GM21447 (cell line): Measurements from ENCODE around the gene ALB.

ENCODE experiments used
- ATAC-seq: cut with Tn5 transposase; IDR thresholded peaks from one replicate; pipeline ENCODE4 v1.9.1; 2021; ENCODE audit not compliant: unreplicated experiment

ALB gene

GRCh38 chr4:73408181-73408867, 4.2 kb downstream of the ALB start:
- no peak for ATAC-seq

- no peak for ATAC-seq
Measured at GRCh38 chr4:73409012-73409862, 5.2 kb downstream of the ALB start.

GRCh38 chr4:73409978-73410548, 6.0 kb downstream of the ALB start:
- ATAC-seq = no peak

GRCh38 chr4:73410916-73411730, 7.0 kb downstream of the ALB start:
- no peak for ATAC-seq

DNA sequence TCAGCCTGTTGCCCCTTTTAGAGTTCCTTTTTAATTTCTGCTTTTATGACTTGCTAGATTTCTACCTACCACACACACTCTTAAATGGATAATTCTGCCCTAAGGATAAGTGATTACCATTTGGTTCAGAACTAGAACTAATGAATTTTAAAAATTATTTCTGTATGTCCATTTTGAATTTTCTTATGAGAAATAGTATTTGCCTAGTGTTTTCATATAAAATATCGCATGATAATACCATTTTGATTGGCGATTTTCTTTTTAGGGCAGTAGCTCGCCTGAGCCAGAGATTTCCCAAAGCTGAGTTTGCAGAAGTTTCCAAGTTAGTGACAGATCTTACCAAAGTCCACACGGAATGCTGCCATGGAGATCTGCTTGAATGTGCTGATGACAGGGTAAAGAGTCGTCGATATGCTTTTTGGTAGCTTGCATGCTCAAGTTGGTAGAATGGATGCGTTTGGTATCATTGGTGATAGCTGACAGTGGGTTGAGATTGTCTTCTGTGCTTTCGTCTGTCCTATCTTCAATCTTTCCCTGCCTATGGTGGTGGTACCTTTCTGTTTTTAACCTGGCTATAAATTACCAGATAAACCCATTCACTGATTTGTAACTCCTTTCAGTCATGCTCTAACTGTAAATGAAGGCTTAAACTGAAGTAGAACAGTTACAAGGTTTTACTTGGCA, 7.8 kb downstream of the ALB start:
- no peak for ATAC-seq

- no peak for ATAC-seq
Measured at GRCh38 chr4:73413294-73413755, 9.2 kb downstream of the ALB start.

GRCh38 chr4:73414936-73415271, 10.8 kb downstream of the ALB start:
- ATAC-seq = no peak

GRCh38 chr4:73415807-73416238, 11.7 kb downstream of the ALB start:
- ATAC-seq = no peak

GRCh38 chr4:73416423-73417087, 12.5 kb downstream of the ALB start:
- no peak for ATAC-seq

- no peak for ATAC-seq
Measured at GRCh38 chr4:73417342-73417741, 13.3 kb downstream of the ALB start.

DNA sequence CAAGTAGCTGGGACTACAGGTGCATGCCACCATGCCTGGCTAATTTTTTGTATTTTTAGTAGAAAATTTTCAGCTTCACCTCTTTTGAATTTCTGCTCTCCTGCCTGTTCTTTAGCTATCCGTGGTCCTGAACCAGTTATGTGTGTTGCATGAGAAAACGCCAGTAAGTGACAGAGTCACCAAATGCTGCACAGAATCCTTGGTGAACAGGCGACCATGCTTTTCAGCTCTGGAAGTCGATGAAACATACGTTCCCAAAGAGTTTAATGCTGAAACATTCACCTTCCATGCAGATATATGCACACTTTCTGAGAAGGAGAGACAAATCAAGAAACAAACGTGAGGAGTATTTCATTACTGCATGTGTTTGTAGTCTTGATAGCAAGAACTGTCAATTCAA, 13.9 kb downstream of the ALB start:
- no peak for ATAC-seq

DNA sequence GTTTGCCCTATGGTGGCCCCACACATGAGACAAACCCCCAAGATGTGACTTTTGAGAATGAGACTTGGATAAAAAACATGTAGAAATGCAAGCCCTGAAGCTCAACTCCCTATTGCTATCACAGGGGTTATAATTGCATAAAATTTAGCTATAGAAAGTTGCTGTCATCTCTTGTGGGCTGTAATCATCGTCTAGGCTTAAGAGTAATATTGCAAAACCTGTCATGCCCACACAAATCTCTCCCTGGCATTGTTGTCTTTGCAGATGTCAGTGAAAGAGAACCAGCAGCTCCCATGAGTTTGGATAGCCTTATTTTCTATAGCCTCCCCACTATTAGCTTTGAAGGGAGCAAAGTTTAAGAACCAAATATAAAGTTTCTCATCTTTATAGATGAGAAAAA, 14.6 kb downstream of the ALB start:
- no peak for ATAC-seq

DNA sequence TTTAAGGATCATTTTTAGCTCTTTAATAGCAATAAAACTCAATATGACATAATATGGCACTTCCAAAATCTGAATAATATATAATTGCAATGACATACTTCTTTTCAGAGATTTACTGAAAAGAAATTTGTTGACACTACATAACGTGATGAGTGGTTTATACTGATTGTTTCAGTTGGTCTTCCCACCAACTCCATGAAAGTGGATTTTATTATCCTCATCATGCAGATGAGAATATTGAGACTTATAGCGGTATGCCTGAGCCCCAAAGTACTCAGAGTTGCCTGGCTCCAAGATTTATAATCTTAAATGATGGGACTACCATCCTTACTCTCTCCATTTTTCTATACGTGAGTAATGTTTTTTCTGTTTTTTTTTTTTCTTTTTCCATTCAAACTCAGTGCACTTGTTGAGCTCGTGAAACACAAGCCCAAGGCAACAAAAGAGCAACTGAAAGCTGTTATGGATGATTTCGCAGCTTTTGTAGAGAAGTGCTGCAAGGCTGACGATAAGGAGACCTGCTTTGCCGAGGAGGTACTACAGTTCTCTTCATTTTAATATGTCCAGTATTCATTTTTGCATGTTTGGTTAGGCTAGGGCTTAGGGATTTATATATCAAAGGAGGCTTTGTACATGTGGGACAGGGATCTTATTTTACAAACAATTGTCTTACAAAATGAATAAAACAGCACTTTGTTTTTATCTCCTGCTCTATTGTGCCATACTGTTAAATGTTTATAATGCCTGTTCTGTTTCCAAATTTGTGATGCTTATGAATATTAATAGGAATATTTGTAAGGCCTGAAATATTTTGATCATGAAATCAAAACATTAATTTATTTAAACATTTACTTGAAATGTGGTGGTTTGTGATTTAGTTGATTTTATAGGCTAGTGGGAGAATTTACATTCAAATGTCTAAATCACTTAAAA, 15.3 kb downstream of the ALB start:
- no peak for ATAC-seq

- ATAC-seq = no peak
Measured at GRCh38 chr4:73420615-73421014, 16.5 kb downstream of the ALB start.

DNA sequence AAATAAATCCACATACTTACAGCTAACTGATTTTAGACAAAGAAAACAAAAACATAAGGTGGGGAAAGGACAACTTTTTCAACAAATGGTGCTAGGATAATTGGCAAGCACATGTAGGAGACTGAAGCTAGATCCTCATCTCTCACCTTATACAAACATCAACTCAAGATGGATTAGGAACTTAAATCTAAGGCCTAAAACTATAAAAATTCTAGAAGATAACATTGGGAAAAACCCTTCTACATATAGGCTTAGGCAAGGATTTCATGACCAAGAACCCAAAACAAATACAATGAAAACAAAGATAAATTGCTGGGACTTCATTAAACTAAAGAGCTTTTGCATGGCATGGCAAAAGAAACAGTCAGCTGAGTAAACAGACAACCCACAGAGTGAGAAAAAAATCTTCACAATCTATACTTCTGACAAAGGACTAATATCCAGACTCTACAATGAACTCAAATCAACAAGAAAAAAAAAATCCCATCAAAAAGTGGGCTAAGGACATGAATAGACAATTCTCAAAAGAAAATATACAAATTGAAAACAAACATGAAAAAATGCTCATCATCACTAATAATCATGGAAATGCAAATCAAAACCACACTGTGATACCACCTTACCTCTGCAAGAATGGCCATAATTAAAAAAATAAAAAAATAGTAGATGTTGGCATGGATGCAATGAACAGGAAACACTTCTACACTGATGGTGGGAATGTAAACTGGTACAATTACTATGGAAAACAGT, 17.8 kb downstream of the ALB start:
- no peak for ATAC-seq

- no peak for ATAC-seq
Measured at GRCh38 chr4:73422458-73422752, 18.3 kb downstream of the ALB start.

DNA sequence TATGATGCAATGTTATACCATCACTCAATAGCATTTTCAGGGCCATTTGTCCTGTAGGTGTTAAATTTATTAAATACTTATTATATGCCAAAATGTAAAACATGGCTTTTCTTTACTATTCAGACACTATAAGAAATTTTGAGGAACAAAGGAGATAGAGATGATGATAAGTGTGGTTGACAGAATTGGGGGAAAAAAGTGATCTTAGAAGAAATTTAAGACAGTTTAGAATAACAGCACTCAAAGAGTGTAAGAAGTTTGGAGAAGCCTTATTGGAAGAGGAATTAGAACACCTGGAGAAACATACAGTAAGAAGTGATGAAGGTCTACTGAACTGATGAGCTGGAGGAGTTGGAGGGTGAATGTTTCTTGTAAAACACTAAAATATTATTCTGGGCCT, 19.1 kb downstream of the ALB start:
- no peak for ATAC-seq

DNA sequence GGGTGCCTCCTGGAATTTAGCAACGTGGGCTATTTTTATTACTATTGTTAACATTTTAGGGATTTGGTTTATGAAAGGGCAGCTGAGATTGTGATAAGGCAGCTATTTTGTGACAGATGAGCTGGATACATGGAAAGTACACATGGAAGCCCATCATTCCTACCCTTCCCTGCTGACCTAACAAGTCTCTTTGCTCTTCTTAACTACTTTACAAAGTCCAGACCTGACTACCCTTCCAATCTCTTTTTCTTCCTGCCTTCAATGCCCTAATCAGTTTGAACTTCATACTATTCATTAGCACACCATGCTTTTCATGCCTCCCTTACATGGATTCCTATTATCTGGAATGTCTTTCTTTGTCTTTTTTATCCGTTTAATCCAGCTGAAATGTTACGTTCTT, 22.6 kb downstream of the ALB start:
- ATAC-seq = no peak

DNA sequence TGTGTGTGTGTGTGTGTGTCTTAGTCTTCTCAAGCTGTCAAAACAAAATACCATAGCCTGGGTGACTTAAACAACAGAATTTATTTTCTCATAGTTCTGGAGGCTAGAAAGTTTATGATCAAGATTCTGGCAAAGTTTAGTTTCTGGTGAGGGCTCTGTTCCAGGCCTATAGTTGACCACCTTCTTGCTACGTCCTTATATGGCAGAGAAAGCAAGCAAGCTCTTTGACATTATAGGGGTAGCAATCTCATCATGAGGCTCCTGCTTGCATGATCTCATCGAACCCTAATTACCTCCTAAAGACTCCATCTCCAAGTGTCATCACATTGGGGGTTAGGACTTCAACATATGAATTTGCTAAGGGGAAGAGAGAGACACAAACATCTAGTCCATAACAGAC, 25.0 kb downstream of the ALB start:
- no peak for ATAC-seq
